HEK293 (cell line): Measurements from ENCODE around the gene SEMA6A.

Experiments
- CTCF ChIA-PET: fragments of 350-600 bp; formaldehyde crosslinking; extraction: SDS; loops from one replicate; lab custom pipeline; 2021; ENCODE audit warnings: antibody characterized with exemption; lab: Yijun Ruan, JAX
- POLR2A ChIA-PET: fragments of 300-600 bp; formaldehyde crosslinking; extraction: SDS; loops from one replicate; lab custom pipeline; 2020; ENCODE audit warnings: antibody characterized with exemption, inconsistent platforms; lab: Yijun Ruan, JAX
- H3K27ac ChIP-seq: fragments of 200-500 bp; sonication (Bioruptor generic); 2 replicates; pipeline ENCODE4 v1.5.1; 2014; ENCODE audit warnings: low read depth, low read length, control low read depth, inconsistent platforms; ENCODE audit errors: extremely low read depth
- H3K36me3 ChIP-seq, 2 experiments: fragments of 200-500 bp in 1 of 2; sonication (Bioruptor generic) in 1 of 2; 1 replicate in 1 of 2; 2 replicates in 1 of 2; pipeline ENCODE4 v1.5.1; 2014 to 2017; ENCODE audit warnings: inconsistent platforms in 2 of 2, low read length in 2 of 2; ENCODE audit not compliant: control insufficient read depth in 2 of 2, insufficient read depth in 1 of 2
- H3K4me1 ChIP-seq: fragments of 200-500 bp; sonication (Bioruptor generic); 2 replicates; pipeline ENCODE4 v1.5.1; 2014; ENCODE audit warnings: mild to moderate bottlenecking, low read length, inconsistent platforms; ENCODE audit not compliant: control insufficient read depth, insufficient read depth
- H3K4me3 ChIP-seq: 2 replicates; pipeline ENCODE4 v1.5.1; 2011; ENCODE audit warnings: low read depth, mild to moderate bottlenecking, control low read depth, low read length, moderate library complexity
- H3K9me3 ChIP-seq: fragments of 200-500 bp; sonication (Bioruptor generic); 2 replicates; pipeline ENCODE4 v1.5.1; 2014; ENCODE audit warnings: low read depth, low read length, inconsistent platforms; ENCODE audit not compliant: control insufficient read depth, insufficient read depth
- BCL11B ChIP-seq: fragments of 450-650 bp; formaldehyde crosslinking; IDR thresholded peaks from 2 replicates; pipeline ENCODE4 v1.5.1; 2016; ENCODE audit warnings: low read depth, missing biosample characterization, missing genetic modification characterization
- HOXD13 ChIP-seq: sonication (generic); formaldehyde crosslinking; IDR thresholded peaks from 2 replicates; pipeline ENCODE4 v1.8.0; 2022; ENCODE audit warnings: missing genetic modification reagents, borderline replicate concordance
- KLF7 ChIP-seq: fragments of 450-650 bp; formaldehyde crosslinking; IDR thresholded peaks from 2 replicates; pipeline ENCODE4 v1.5.1; 2016; ENCODE audit warnings: missing biosample characterization, missing genetic modification characterization, borderline replicate concordance
- MZF1 ChIP-seq: fragments of 450-650 bp; formaldehyde crosslinking; IDR thresholded peaks from 2 replicates; pipeline ENCODE4 v1.5.1; 2017; ENCODE audit warnings: missing biosample characterization, missing genetic modification characterization, borderline replicate concordance
- ZBTB21 ChIP-seq: fragments of 450-650 bp; formaldehyde crosslinking; IDR thresholded peaks from 2 replicates; pipeline ENCODE4 v1.5.1; 2017; ENCODE audit warnings: missing biosample characterization, missing genetic modification characterization
- ZFP3 ChIP-seq: fragments of 450-650 bp; formaldehyde crosslinking; IDR thresholded peaks from 2 replicates; pipeline ENCODE4 v1.5.1; 2016; ENCODE audit warnings: low read depth, missing biosample characterization, missing genetic modification characterization
- ZNF292 ChIP-seq: fragments of 450-650 bp; formaldehyde crosslinking; IDR thresholded peaks from 2 replicates; pipeline ENCODE4 v1.5.1; 2016; ENCODE audit warnings: low read depth, missing biosample characterization, missing genetic modification characterization, borderline replicate concordance
- ZNF366 ChIP-seq: fragments of 450-650 bp; formaldehyde crosslinking; conservative IDR thresholded peaks from 2 replicates; pipeline ENCODE4 v1.5.1; 2016; ENCODE audit warnings: missing biosample characterization, missing genetic modification characterization
- ZNF623 ChIP-seq: fragments of 450-650 bp; formaldehyde crosslinking; IDR thresholded peaks from 2 replicates; pipeline ENCODE4 v1.5.1; 2016; ENCODE audit warnings: missing biosample characterization, missing genetic modification characterization
- ZNF629 ChIP-seq: fragments of 450-650 bp; formaldehyde crosslinking; IDR thresholded peaks from 2 replicates; pipeline ENCODE4 v1.5.1; 2017; ENCODE audit warnings: missing biosample characterization, missing genetic modification characterization
- ZNF664 ChIP-seq: fragments of 450-650 bp; formaldehyde crosslinking; IDR thresholded peaks from 2 replicates; pipeline ENCODE4 v1.5.1; 2016; ENCODE audit warnings: missing biosample characterization, missing genetic modification characterization
- ZNF677 ChIP-seq: fragments of 450-650 bp; IDR thresholded peaks from 2 replicates; pipeline ENCODE4 v1.5.0; 2018; ENCODE audit warnings: missing biosample characterization, mild to moderate bottlenecking, missing genetic modification characterization, moderate library complexity
- ZNF785 ChIP-seq: fragments of 450-650 bp; formaldehyde crosslinking; IDR thresholded peaks from 2 replicates; pipeline ENCODE4 v1.5.1; 2016; ENCODE audit warnings: missing biosample characterization, missing genetic modification characterization
- ZSCAN23 ChIP-seq: fragments of 450-650 bp; formaldehyde crosslinking; IDR thresholded peaks from 2 replicates; pipeline ENCODE4 v1.5.1; 2016; ENCODE audit warnings: missing biosample characterization, missing genetic modification characterization
- ZSCAN30 ChIP-seq: fragments of 450-650 bp; IDR thresholded peaks from 2 replicates; pipeline ENCODE4 v1.5.1; 2018; ENCODE audit warnings: missing biosample characterization, mild to moderate bottlenecking, missing genetic modification characterization, moderate library complexity
- TF ChIP-seq, protein P1 (sequence below): fragments of 450-650 bp; formaldehyde crosslinking; IDR thresholded peaks from 2 replicates; pipeline ENCODE4 v1.5.1; 2017; ENCODE audit warnings: missing biosample characterization, missing genetic modification characterization
- TF ChIP-seq, protein P2 (sequence below): fragments of 450-650 bp; formaldehyde crosslinking; IDR thresholded peaks from 2 replicates; pipeline ENCODE4 v1.5.1; 2016; ENCODE audit warnings: missing biosample characterization, missing genetic modification characterization
- TF ChIP-seq, protein P3 (sequence below): fragments of 450-650 bp; formaldehyde crosslinking; IDR thresholded peaks from 2 replicates; pipeline ENCODE4 v1.5.1; 2016; ENCODE audit warnings: missing biosample characterization, missing genetic modification characterization
- TF ChIP-seq, protein P4 (sequence below): fragments of 450-650 bp; formaldehyde crosslinking; IDR thresholded peaks from 2 replicates; pipeline ENCODE4 v1.5.1; 2016; ENCODE audit warnings: missing biosample characterization, missing genetic modification characterization

Gene SEMA6A

DNA sequence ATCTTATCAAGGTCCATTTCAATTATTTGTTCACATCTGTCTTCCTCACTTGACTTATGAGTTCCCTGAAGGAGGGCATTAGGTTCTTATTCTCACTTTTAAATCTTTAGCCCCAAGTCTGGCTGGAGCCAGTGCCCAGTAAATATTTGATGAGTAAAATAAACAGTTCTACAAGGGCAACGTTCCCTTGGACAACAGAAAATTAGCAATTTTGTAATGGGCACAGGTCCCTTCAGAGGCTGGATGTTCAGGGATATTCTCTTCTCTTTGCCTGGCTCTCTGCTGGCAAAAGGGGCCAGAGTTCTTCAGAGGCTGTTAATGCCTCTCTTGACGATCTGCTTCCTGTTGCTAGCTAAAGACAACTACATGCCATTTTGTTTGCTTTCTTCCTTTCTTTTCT is 149.7 kb downstream of the SEMA6A start:
- ChIA-PET POLR2A (no interaction called here), CTCF (interaction anchor here (0.6 kb wide), 1 partner anchor 186 kb away, joined by 3 read pairs; no protein-coding TSS in a partner anchor)
- Histone ChIP-seq H3K4me3 (no peak overlapping the region), H3K4me1 (no peaks in the 10 kb centered on the region), H3K36me3 (no peaks in the 10 kb centered on the region), H3K27ac (no peak overlapping the region), H3K9me3 (no peaks in the 10 kb centered on the region)
- TF ChIP-seq, protein P1, sequence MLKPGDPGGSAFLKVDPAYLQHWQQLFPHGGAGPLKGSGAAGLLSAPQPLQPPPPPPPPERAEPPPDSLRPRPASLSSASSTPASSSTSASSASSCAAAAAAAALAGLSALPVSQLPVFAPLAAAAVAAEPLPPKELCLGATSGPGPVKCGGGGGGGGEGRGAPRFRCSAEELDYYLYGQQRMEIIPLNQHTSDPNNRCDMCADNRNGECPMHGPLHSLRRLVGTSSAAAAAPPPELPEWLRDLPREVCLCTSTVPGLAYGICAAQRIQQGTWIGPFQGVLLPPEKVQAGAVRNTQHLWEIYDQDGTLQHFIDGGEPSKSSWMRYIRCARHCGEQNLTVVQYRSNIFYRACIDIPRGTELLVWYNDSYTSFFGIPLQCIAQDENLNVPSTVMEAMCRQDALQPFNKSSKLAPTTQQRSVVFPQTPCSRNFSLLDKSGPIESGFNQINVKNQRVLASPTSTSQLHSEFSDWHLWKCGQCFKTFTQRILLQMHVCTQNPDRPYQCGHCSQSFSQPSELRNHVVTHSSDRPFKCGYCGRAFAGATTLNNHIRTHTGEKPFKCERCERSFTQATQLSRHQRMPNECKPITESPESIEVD (tag by site-specific recombination): no peak
- no peak for TF ChIP-seq HOXD13 (CRISPR knock-in tag)
- TF ChIP-seq MZF1 (tag by site-specific recombination): no peak
- TF ChIP-seq ZNF292 (tag by site-specific recombination): no peak
- no peak for TF ChIP-seq ZNF785 (tag by site-specific recombination)
- no peak for TF ChIP-seq KLF7
- TF ChIP-seq, protein P2, sequence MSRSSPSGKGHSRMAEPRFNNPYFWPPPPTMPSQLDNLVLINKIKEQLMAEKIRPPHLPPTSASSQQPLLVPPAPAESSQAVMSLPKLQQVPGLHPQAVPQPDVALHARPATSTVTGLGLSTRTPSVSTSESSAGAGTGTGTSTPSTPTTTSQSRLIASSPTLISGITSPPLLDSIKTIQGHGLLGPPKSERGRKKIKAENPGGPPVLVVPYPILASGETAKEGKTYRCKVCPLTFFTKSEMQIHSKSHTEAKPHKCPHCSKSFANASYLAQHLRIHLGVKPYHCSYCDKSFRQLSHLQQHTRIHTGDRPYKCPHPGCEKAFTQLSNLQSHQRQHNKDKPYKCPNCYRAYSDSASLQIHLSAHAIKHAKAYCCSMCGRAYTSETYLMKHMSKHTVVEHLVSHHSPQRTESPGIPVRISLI (tag by site-specific recombination): no peak
- no peak for TF ChIP-seq BCL11B
- no peak for TF ChIP-seq ZNF664 (tag by site-specific recombination)
- TF ChIP-seq, protein P3, sequence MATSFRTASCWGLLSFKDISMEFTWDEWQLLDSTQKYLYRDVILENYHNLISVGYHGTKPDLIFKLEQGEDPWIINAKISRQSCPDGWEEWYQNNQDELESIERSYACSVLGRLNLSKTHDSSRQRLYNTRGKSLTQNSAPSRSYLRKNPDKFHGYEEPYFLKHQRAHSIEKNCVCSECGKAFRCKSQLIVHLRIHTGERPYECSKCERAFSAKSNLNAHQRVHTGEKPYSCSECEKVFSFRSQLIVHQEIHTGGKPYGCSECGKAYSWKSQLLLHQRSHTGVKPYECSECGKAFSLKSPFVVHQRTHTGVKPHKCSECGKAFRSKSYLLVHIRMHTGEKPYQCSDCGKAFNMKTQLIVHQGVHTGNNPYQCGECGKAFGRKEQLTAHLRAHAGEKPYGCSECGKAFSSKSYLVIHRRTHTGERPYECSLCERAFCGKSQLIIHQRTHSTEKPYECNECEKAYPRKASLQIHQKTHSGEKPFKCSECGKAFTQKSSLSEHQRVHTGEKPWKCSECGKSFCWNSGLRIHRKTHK (tag by site-specific recombination): no peak
- no peak for TF ChIP-seq ZNF629 (tag by site-specific recombination)
- TF ChIP-seq ZFP3 (tag by site-specific recombination): no peak
- TF ChIP-seq ZBTB21 (tag by site-specific recombination): no peak
- TF ChIP-seq ZNF677: no peak

DNA sequence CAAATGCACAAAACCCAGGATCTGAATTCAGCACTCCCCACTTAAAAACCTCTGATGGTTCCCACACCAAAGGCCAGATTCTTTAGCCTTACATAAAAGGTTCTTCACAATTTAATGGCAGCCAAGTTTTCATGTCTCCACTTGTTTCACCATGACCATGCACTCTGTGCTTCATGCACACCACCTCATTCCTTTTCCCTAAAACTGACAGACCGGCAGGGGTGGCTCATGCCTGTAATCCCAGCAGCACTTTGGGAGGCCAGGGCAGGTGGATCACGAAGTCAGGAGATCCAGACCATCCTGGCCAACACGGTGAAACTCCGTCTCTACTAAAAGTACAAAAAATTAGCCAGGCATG is 150.4 kb downstream of the SEMA6A start:
- POLR2A ChIA-PET: no interaction called here
- H3K4me3 ChIP-seq: no peak overlapping the region
- H3K27ac ChIP-seq: no peak overlapping the region
- CTCF ChIA-PET: no interaction called here
- no peaks in the 10 kb centered on the region for H3K9me3 ChIP-seq
- H3K4me1 ChIP-seq: no peaks in the 10 kb centered on the region
- no peaks in the 10 kb centered on the region for H3K36me3 ChIP-seq
- TF ChIP-seq ZNF366 (tag by site-specific recombination) (no peak), ZSCAN30 (tag by site-specific recombination) (no peak), ZNF623 (tag by site-specific recombination) (no peak), ZSCAN23 (tag by site-specific recombination) (no peak), MZF1 (tag by site-specific recombination) (no peak)
- TF ChIP-seq, protein P4, sequence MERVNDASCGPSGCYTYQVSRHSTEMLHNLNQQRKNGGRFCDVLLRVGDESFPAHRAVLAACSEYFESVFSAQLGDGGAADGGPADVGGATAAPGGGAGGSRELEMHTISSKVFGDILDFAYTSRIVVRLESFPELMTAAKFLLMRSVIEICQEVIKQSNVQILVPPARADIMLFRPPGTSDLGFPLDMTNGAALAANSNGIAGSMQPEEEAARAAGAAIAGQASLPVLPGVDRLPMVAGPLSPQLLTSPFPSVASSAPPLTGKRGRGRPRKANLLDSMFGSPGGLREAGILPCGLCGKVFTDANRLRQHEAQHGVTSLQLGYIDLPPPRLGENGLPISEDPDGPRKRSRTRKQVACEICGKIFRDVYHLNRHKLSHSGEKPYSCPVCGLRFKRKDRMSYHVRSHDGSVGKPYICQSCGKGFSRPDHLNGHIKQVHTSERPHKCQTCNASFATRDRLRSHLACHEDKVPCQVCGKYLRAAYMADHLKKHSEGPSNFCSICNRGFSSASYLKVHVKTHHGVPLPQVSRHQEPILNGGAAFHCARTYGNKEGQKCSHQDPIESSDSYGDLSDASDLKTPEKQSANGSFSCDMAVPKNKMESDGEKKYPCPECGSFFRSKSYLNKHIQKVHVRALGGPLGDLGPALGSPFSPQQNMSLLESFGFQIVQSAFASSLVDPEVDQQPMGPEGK (tag by site-specific recombination): no peak
